ENCODE data around the gene KIF13A. TPM values are rescaled to one million over a fixed set of nuclear protein-coding genes. Genes with fewer than 3 reads are reported as not detected.
"Not testable (repeated sequence)": the region's sequence is repeated elsewhere in the genome, so short reads cannot be mapped to it uniquely, and the experiment has no call there.

Gene KIF13A
- total and polyA plus RNA-seq, 4 donors = 4.3 to 28.1 (median 10.6) TPM

GRCh38 chr6:17808609-17809008 is 178.8 kb downstream of the KIF13A start:
- DNase-seq (ENCODE audit: low spot score) = no peak
- WGBS = 92% methylated on average over 5 of the region's 5 CpGs
- Histone ChIP-seq H3K9ac (ENCODE audit: low read depth in 1 of 2, low read length in 2 of 2) (no peak overlapping the region), H3K4me1 (ENCODE audit: control insufficient read depth in 4 of 4, insufficient read depth in 4 of 4, low read length in 3 of 4) (no peaks in the 10 kb centered on the region), H3K9me3 (ENCODE audit: control insufficient read depth in 4 of 4, low read length in 3 of 4) (no peaks in the 10 kb centered on the region), H3K36me3 (ENCODE audit: control insufficient read depth in 4 of 4, insufficient read depth in 3 of 4, low read depth in 1 of 4, low read length in 3 of 4) (peaks cover 0 to 16% (median 6%) of the 10 kb centered on the region in 4 donors), H3K27me3 (ENCODE audit: control insufficient read depth in 4 of 4, insufficient read depth in 4 of 4, low read length in 3 of 4) (no peaks in the 10 kb centered on the region), H3K27ac (ENCODE audit: low read depth in 1 of 2, low read length in 2 of 2) (no peak overlapping the region), H3K4me3 (ENCODE audit: low read depth in 1 of 3, low read length in 3 of 3) (no peak overlapping the region)
- no peak for TF ChIP-seq RXRA (IDR thresholded peaks at IDR 0.05)
- no peak for TF ChIP-seq EGR1 (IDR thresholded peaks at IDR 0.05; ENCODE audit: low read depth in 2 of 2)
- no peak for TF ChIP-seq GABPA (IDR thresholded peaks at IDR 0.05 in 1 of 2, conservative IDR thresholded peaks at IDR 0.05 in 1 of 2)
- TF ChIP-seq FOXA2 (IDR thresholded peaks at IDR 0.05) = no peak
- TF ChIP-seq NR2F2 (IDR thresholded peaks at IDR 0.05) = no peak
- no peak for TF ChIP-seq TAF1 (conservative IDR thresholded peaks at IDR 0.05)
- TF ChIP-seq FOXA1 (IDR thresholded peaks at IDR 0.05) = no peak

- H3K9me3 ChIP-seq (ENCODE audit: control insufficient read depth in 4 of 4, low read length in 3 of 4); H3K27me3 ChIP-seq (ENCODE audit: control insufficient read depth in 4 of 4, insufficient read depth in 4 of 4, low read length in 3 of 4); H3K4me3 ChIP-seq (ENCODE audit: low read depth in 1 of 3, low read length in 3 of 3); DNase-seq (ENCODE audit: low spot score); H3K4me1 ChIP-seq (ENCODE audit: control insufficient read depth in 4 of 4, insufficient read depth in 4 of 4, low read length in 3 of 4); H3K27ac ChIP-seq (ENCODE audit: low read depth in 1 of 2, low read length in 2 of 2); H3K9ac ChIP-seq (ENCODE audit: low read depth in 1 of 2, low read length in 2 of 2): not testable (repeated sequence)
- 97% methylated on average over 5 of the region's 5 CpGs for WGBS
- H3K36me3 ChIP-seq (ENCODE audit: control insufficient read depth in 4 of 4, insufficient read depth in 3 of 4, low read depth in 1 of 4, low read length in 3 of 4) = peaks cover 3 to 19% (median 9%) of the 10 kb centered on the region in 4 donors
These were observed 180.0 kb downstream of the KIF13A start for GRCh38 chr6:17807431-17807830.

GRCh38 chr6:17803409-17803808 is 184.0 kb downstream of the KIF13A start:
- no peak for DNase-seq (ENCODE audit: low spot score)
- TF ChIP-seq CTCF (IDR thresholded peaks at IDR 0.05; ENCODE audit: low read depth, low read length, missing input control) (no peak), TAF1 (conservative IDR thresholded peaks at IDR 0.05) (no peak), FOXA2 (IDR thresholded peaks at IDR 0.05) (no peak), ATF3 (IDR thresholded peaks at IDR 0.05) (no peak), SP1 (IDR thresholded peaks at IDR 0.05) (no peak), FOXA1 (IDR thresholded peaks at IDR 0.05) (no peak), REST (IDR thresholded peaks at IDR 0.05) (no peak), RAD21 (IDR thresholded peaks at IDR 0.05) (no peak), GABPA (IDR thresholded peaks at IDR 0.05 in 1 of 2, conservative IDR thresholded peaks at IDR 0.05 in 1 of 2) (no peak), RXRA (IDR thresholded peaks at IDR 0.05) (no peak), HNF4G (IDR thresholded peaks at IDR 0.05) (no peak), YY1 (IDR thresholded peaks at IDR 0.05) (no peak), HNF4A (conservative IDR thresholded peaks at IDR 0.05) (no peak), NR2F2 (IDR thresholded peaks at IDR 0.05) (no peak), ZBTB33 (IDR thresholded peaks at IDR 0.05) (no peak), MAX (IDR thresholded peaks at IDR 0.05) (no peak), JUND (IDR thresholded peaks at IDR 0.05) (no peak), EGR1 (IDR thresholded peaks at IDR 0.05; ENCODE audit: low read depth in 2 of 2) (no peak)
- WGBS = 96% methylated on average over 5 of the region's 5 CpGs
- no peak overlapping the region for H3K9ac ChIP-seq (ENCODE audit: low read depth in 1 of 2, low read length in 2 of 2)
- H3K9me3 ChIP-seq (ENCODE audit: control insufficient read depth in 4 of 4, low read length in 3 of 4) = no peaks in the 10 kb centered on the region
- H3K27me3 ChIP-seq (ENCODE audit: control insufficient read depth in 4 of 4, insufficient read depth in 4 of 4, low read length in 3 of 4) = no peaks in the 10 kb centered on the region
- H3K27ac ChIP-seq (ENCODE audit: low read depth in 1 of 2, low read length in 2 of 2) = no peak overlapping the region
- H3K4me3 ChIP-seq (ENCODE audit: low read depth in 1 of 3, low read length in 3 of 3) = no peak overlapping the region
- H3K36me3 ChIP-seq (ENCODE audit: control insufficient read depth in 4 of 4, insufficient read depth in 3 of 4, low read depth in 1 of 4, low read length in 3 of 4) = peaks cover 10 to 39% (median 30%) of the 10 kb centered on the region in 4 donors
- H3K4me1 ChIP-seq (ENCODE audit: control insufficient read depth in 4 of 4, insufficient read depth in 4 of 4, low read length in 3 of 4) = no peaks in the 10 kb centered on the region
